HG03558 (cell line): ENCODE results near the gene RCOR2.
"Not testable (repeated sequence)": the region's sequence is repeated elsewhere in the genome, so short reads cannot be mapped to it uniquely, and the experiment has no call there.

ENCODE experiments used
- ATAC-seq: cut with Tn5 transposase; IDR thresholded peaks from one replicate; pipeline ENCODE4 v1.9.1; 2021; ENCODE audit warnings: moderate number of reproducible peaks; ENCODE audit not compliant: unreplicated experiment; ENCODE audit errors: extremely low read depth

The RCOR2 gene

GRCh38 chr11:63882555-63883242, 34.3 kb downstream of the RCOR2 start:
- no peak for ATAC-seq

- ATAC-seq: no peak
These were observed 36.6 kb downstream of the RCOR2 start for GRCh38 chr11:63880403-63880790.

- ATAC-seq: no peak
These were observed 37.2 kb downstream of the RCOR2 start for GRCh38 chr11:63879598-63880402.

- ATAC-seq: no peak
These were observed 39.2 kb downstream of the RCOR2 start for GRCh38 chr11:63877658-63878241.

GRCh38 chr11:63876616-63877015, 40.3 kb downstream of the RCOR2 start:
- ATAC-seq: no peak

- no peak for ATAC-seq
These were observed 41.4 kb downstream of the RCOR2 start for GRCh38 chr11:63875506-63876065.

- no peak for ATAC-seq
These were observed 42.5 kb downstream of the RCOR2 start for GRCh38 chr11:63874511-63874910.

- no peak for ATAC-seq
These were observed 43.7 kb downstream of the RCOR2 start for GRCh38 chr11:63873311-63873710.

- ATAC-seq: no peak
These were observed 44.2 kb downstream of the RCOR2 start for GRCh38 chr11:63872800-63873197.

GRCh38 chr11:63871962-63872799, 44.8 kb downstream of the RCOR2 start:
- ATAC-seq: peak; percentile 79

GRCh38 chr11:63870351-63871140, 46.4 kb downstream of the RCOR2 start:
- ATAC-seq: no peak

GRCh38 chr11:63869683-63870082, 47.3 kb downstream of the RCOR2 start:
- ATAC-seq: no peak

GRCh38 chr11:63869171-63869591, 47.8 kb downstream of the RCOR2 start:
- ATAC-seq: no peak

GRCh38 chr11:63868399-63869064, 48.4 kb downstream of the RCOR2 start:
- no peak for ATAC-seq

- no peak for ATAC-seq
These were observed 49.5 kb downstream of the RCOR2 start for GRCh38 chr11:63867511-63867910.

- ATAC-seq: no peak
These were observed 50.8 kb downstream of the RCOR2 start for GRCh38 chr11:63866211-63866610.

GRCh38 chr11:63863620-63864019, 53.3 kb downstream of the RCOR2 start:
- ATAC-seq: not testable (repeated sequence)

GRCh38 chr11:63862923-63863322, 54.0 kb downstream of the RCOR2 start:
- no peak for ATAC-seq
